GM12801 (cell line): ENCODE results near the gene CFC1B.
"Not testable (repeated sequence)": the region's sequence is repeated elsewhere in the genome, so short reads cannot be mapped to it uniquely, and the experiment has no call there.

Experiments used
- TF ChIP-seq, protein P1 (sequence below): IDR thresholded peaks from one replicate; pipeline ENCODE4 v1.5.1; 2011; ENCODE audit warnings: control low read depth; ENCODE audit not compliant: insufficient read length; ENCODE audit errors: extremely low read depth

CFC1B gene

GRCh38 chr2:130520992-130521391 lies at the start of gene CFC1B:
TSS of gene CFC1B (plus strand) at chr2:130521222. CDS start at chr2:130521485, 263 bp downstream.
- TF ChIP-seq, protein P1, sequence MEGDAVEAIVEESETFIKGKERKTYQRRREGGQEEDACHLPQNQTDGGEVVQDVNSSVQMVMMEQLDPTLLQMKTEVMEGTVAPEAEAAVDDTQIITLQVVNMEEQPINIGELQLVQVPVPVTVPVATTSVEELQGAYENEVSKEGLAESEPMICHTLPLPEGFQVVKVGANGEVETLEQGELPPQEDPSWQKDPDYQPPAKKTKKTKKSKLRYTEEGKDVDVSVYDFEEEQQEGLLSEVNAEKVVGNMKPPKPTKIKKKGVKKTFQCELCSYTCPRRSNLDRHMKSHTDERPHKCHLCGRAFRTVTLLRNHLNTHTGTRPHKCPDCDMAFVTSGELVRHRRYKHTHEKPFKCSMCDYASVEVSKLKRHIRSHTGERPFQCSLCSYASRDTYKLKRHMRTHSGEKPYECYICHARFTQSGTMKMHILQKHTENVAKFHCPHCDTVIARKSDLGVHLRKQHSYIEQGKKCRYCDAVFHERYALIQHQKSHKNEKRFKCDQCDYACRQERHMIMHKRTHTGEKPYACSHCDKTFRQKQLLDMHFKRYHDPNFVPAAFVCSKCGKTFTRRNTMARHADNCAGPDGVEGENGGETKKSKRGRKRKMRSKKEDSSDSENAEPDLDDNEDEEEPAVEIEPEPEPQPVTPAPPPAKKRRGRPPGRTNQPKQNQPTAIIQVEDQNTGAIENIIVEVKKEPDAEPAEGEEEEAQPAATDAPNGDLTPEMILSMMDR, result not testable (repeated sequence)

GRCh38 chr2:130509228-130509627 lies 11.8 kb upstream of the CFC1B start, which contains the start of gene POTEI:
TSS of gene POTEI (minus strand) at chr2:130509328. CDS start at chr2:130509235, 93 bp downstream.
- TF ChIP-seq, protein P1, result not testable (repeated sequence)
